GM18870 (cell line): ENCODE measurements around the gene ACTG1.

Experiments used
- ATAC-seq: cut with Tn5 transposase; IDR thresholded peaks from one replicate; pipeline ENCODE4 v1.9.1; 2021; ENCODE audit warnings: moderate library complexity; ENCODE audit not compliant: unreplicated experiment

The ACTG1 gene

GRCh38 chr17:81512562-81513371 lies at the start of gene ACTG1:
Gene ACTG1, minus strand, starts transcription at chr17:81512799. Its CDS starts 445 bp downstream, at chr17:81512354.
- no peak for ATAC-seq

GRCh38 chr17:81561494-81561885 lies 48.9 kb upstream of the ACTG1 start:
- no peak for ATAC-seq

GRCh38 chr17:81558941-81559806 lies 46.6 kb upstream of the ACTG1 start:
- no peak for ATAC-seq

- ATAC-seq: no peak
Measured at GRCh38 chr17:81558115-81558468, 45.5 kb upstream of the ACTG1 start.

- ATAC-seq: no peak
Measured at GRCh38 chr17:81557276-81558114, 44.9 kb upstream of the ACTG1 start.

- ATAC-seq: no peak
Measured at GRCh38 chr17:81556863-81557262, 44.3 kb upstream of the ACTG1 start.

GRCh38 chr17:81556175-81556691 lies 43.6 kb upstream of the ACTG1 start:
- no peak for ATAC-seq

GRCh38 chr17:81553616-81554181 lies 41.1 kb upstream of the ACTG1 start:
- no peak for ATAC-seq

GRCh38 chr17:81553018-81553615 lies 40.5 kb upstream of the ACTG1 start:
- no peak for ATAC-seq

- no peak for ATAC-seq
Measured at GRCh38 chr17:81552244-81553017, 39.8 kb upstream of the ACTG1 start, which contains the start of gene FAAP100. Gene FAAP100, minus strand, starts transcription at chr17:81552353. Its CDS starts 23 bp downstream, at chr17:81552330.

- ATAC-seq: no peak
Measured at GRCh38 chr17:81551458-81552243, 39.1 kb upstream of the ACTG1 start.

- ATAC-seq: no peak
Measured at GRCh38 chr17:81550830-81551457, 38.3 kb upstream of the ACTG1 start.

- ATAC-seq: no peak
Measured at GRCh38 chr17:81550285-81550684, 37.7 kb upstream of the ACTG1 start.

- ATAC-seq: no peak
Measured at GRCh38 chr17:81549826-81550225, 37.2 kb upstream of the ACTG1 start.

- ATAC-seq: no peak
Measured at GRCh38 chr17:81549031-81549557, 36.5 kb upstream of the ACTG1 start.

- ATAC-seq: no peak
Measured at GRCh38 chr17:81547614-81547982, 35.0 kb upstream of the ACTG1 start.

GRCh38 chr17:81546906-81547613 lies 34.5 kb upstream of the ACTG1 start:
- no peak for ATAC-seq
